ENCODE results near the gene GALNT11. TPM values are rescaled to one million over a fixed set of nuclear protein-coding genes. Genes with fewer than 3 reads are reported as not detected.

GALNT11 gene
- polyA plus RNA-seq, 1 donor = 39.0 TPM

- peaks cover 17% of the 10 kb centered on the region for H3K9me3 ChIP-seq (ENCODE audit: control insufficient read depth, low read depth, low read length)
- WGBS (ENCODE audit: insufficient coverage, low lambda C conversion rate) = no CpG with 5 or more reads among the region's 20 CpGs
- H3K4me1 ChIP-seq (ENCODE audit: control insufficient read depth, insufficient read depth, low read length) = no peaks in the 10 kb centered on the region
- peaks cover 79% of the 10 kb centered on the region for H3K36me3 ChIP-seq (ENCODE audit: control insufficient read depth, insufficient read depth, low read length)
- no peak for DNase-seq
- H3K27ac ChIP-seq (ENCODE audit: low read length) = no peak overlapping the region
- H3K27me3 ChIP-seq (ENCODE audit: control insufficient read depth, insufficient read depth, low read length) = no peaks in the 10 kb centered on the region
- no peak overlapping the region for H3K4me3 ChIP-seq (ENCODE audit: low read length)
Measured at GRCh38 chr7:152128252-152128651, 102.8 kb downstream of the GALNT11 start.

- Histone ChIP-seq H3K36me3 (ENCODE audit: control insufficient read depth, insufficient read depth, low read length) (peaks cover 80% of the 10 kb centered on the region), H3K27ac (ENCODE audit: low read length) (no peak overlapping the region), H3K4me3 (ENCODE audit: low read length) (no peak overlapping the region), H3K4me1 (ENCODE audit: control insufficient read depth, insufficient read depth, low read length) (no peaks in the 10 kb centered on the region), H3K9me3 (ENCODE audit: control insufficient read depth, low read depth, low read length) (peaks cover 17% of the 10 kb centered on the region), H3K27me3 (ENCODE audit: control insufficient read depth, insufficient read depth, low read length) (no peaks in the 10 kb centered on the region)
- WGBS (ENCODE audit: insufficient coverage, low lambda C conversion rate) = no CpG with 5 or more reads among the region's 60 CpGs
- DNase-seq = no peak
Measured at GRCh38 chr7:152128741-152129461, 103.4 kb downstream of the GALNT11 start.

GRCh38 chr7:152129682-152130081, 104.2 kb downstream of the GALNT11 start:
- H3K9me3 ChIP-seq (ENCODE audit: control insufficient read depth, low read depth, low read length) = peaks cover 17% of the 10 kb centered on the region
- no peaks in the 10 kb centered on the region for H3K4me1 ChIP-seq (ENCODE audit: control insufficient read depth, insufficient read depth, low read length)
- WGBS (ENCODE audit: insufficient coverage, low lambda C conversion rate) = 96% methylated on average over 6 of the region's 7 CpGs
- H3K27ac ChIP-seq (ENCODE audit: low read length) = no peak overlapping the region
- H3K4me3 ChIP-seq (ENCODE audit: low read length) = no peak overlapping the region
- peaks cover 76% of the 10 kb centered on the region for H3K36me3 ChIP-seq (ENCODE audit: control insufficient read depth, insufficient read depth, low read length)
- no peaks in the 10 kb centered on the region for H3K27me3 ChIP-seq (ENCODE audit: control insufficient read depth, insufficient read depth, low read length)
- DNase-seq = no peak

- Histone ChIP-seq H3K9me3 (ENCODE audit: control insufficient read depth, low read depth, low read length) (peaks cover 17% of the 10 kb centered on the region), H3K27ac (ENCODE audit: low read length) (no peak overlapping the region), H3K27me3 (ENCODE audit: control insufficient read depth, insufficient read depth, low read length) (no peaks in the 10 kb centered on the region), H3K4me3 (ENCODE audit: low read length) (no peak overlapping the region), H3K4me1 (ENCODE audit: control insufficient read depth, insufficient read depth, low read length) (no peaks in the 10 kb centered on the region), H3K36me3 (ENCODE audit: control insufficient read depth, insufficient read depth, low read length) (peaks cover 69% of the 10 kb centered on the region)
- WGBS (ENCODE audit: insufficient coverage, low lambda C conversion rate) = 100% methylated on average over 2 of the region's 37 CpGs
- no peak for DNase-seq
Measured at GRCh38 chr7:152130658-152131590, 105.5 kb downstream of the GALNT11 start.

GRCh38 chr7:152131981-152132494, 106.6 kb downstream of the GALNT11 start:
- Histone ChIP-seq H3K9me3 (ENCODE audit: control insufficient read depth, low read depth, low read length) (peaks cover 17% of the 10 kb centered on the region), H3K27me3 (ENCODE audit: control insufficient read depth, insufficient read depth, low read length) (no peaks in the 10 kb centered on the region), H3K36me3 (ENCODE audit: control insufficient read depth, insufficient read depth, low read length) (peaks cover 70% of the 10 kb centered on the region), H3K4me3 (ENCODE audit: low read length) (no peak overlapping the region), H3K4me1 (ENCODE audit: control insufficient read depth, insufficient read depth, low read length) (no peaks in the 10 kb centered on the region), H3K27ac (ENCODE audit: low read length) (no peak overlapping the region)
- WGBS (ENCODE audit: insufficient coverage, low lambda C conversion rate) = no CpG with 5 or more reads among the region's 12 CpGs
- no peak for DNase-seq

GRCh38 chr7:152132812-152133211, 107.3 kb downstream of the GALNT11 start:
- Histone ChIP-seq H3K9me3 (ENCODE audit: control insufficient read depth, low read depth, low read length) (peaks cover 14% of the 10 kb centered on the region), H3K4me1 (ENCODE audit: control insufficient read depth, insufficient read depth, low read length) (no peaks in the 10 kb centered on the region), H3K36me3 (ENCODE audit: control insufficient read depth, insufficient read depth, low read length) (peaks cover 70% of the 10 kb centered on the region), H3K4me3 (ENCODE audit: low read length) (no peak overlapping the region), H3K27ac (ENCODE audit: low read length) (no peak overlapping the region), H3K27me3 (ENCODE audit: control insufficient read depth, insufficient read depth, low read length) (no peaks in the 10 kb centered on the region)
- no peak for DNase-seq
- WGBS (ENCODE audit: insufficient coverage, low lambda C conversion rate) = 100% methylated on average over 2 of the region's 5 CpGs

GRCh38 chr7:152133804-152134203, 108.3 kb downstream of the GALNT11 start:
- WGBS (ENCODE audit: insufficient coverage, low lambda C conversion rate) = 100% methylated on average over 5 of the region's 13 CpGs
- H3K36me3 ChIP-seq (ENCODE audit: control insufficient read depth, insufficient read depth, low read length) = peaks cover 70% of the 10 kb centered on the region
- peaks cover 7% of the 10 kb centered on the region for H3K9me3 ChIP-seq (ENCODE audit: control insufficient read depth, low read depth, low read length)

GRCh38 chr7:152136686-152137085, 111.2 kb downstream of the GALNT11 start:
- peaks cover 78% of the 10 kb centered on the region for H3K36me3 ChIP-seq (ENCODE audit: control insufficient read depth, insufficient read depth, low read length)

More at GRCh38 chr7:152133804-152134203, 108.3 kb downstream of the GALNT11 start:
- Histone ChIP-seq H3K27ac (ENCODE audit: low read length) (no peak overlapping the region), H3K27me3 (ENCODE audit: control insufficient read depth, insufficient read depth, low read length) (no peaks in the 10 kb centered on the region), H3K4me1 (ENCODE audit: control insufficient read depth, insufficient read depth, low read length) (no peaks in the 10 kb centered on the region), H3K4me3 (ENCODE audit: low read length) (no peak overlapping the region)
- DNase-seq = no peak

GRCh38 chr7:152137476-152138025, 112.1 kb downstream of the GALNT11 start:
- WGBS (ENCODE audit: insufficient coverage, low lambda C conversion rate) = no CpG with 5 or more reads among the region's 7 CpGs
- Histone ChIP-seq H3K9me3 (ENCODE audit: control insufficient read depth, low read depth, low read length) (no peaks in the 10 kb centered on the region), H3K4me1 (ENCODE audit: control insufficient read depth, insufficient read depth, low read length) (no peaks in the 10 kb centered on the region), H3K27ac (ENCODE audit: low read length) (no peak overlapping the region), H3K4me3 (ENCODE audit: low read length) (no peak overlapping the region), H3K36me3 (ENCODE audit: control insufficient read depth, insufficient read depth, low read length) (peaks cover 76% of the 10 kb centered on the region), H3K27me3 (ENCODE audit: control insufficient read depth, insufficient read depth, low read length) (no peaks in the 10 kb centered on the region)
- no peak for DNase-seq

More at GRCh38 chr7:152136686-152137085, 111.2 kb downstream of the GALNT11 start:
- Histone ChIP-seq H3K9me3 (ENCODE audit: control insufficient read depth, low read depth, low read length) (no peaks in the 10 kb centered on the region), H3K27me3 (ENCODE audit: control insufficient read depth, insufficient read depth, low read length) (no peaks in the 10 kb centered on the region), H3K27ac (ENCODE audit: low read length) (no peak overlapping the region), H3K4me3 (ENCODE audit: low read length) (no peak overlapping the region), H3K4me1 (ENCODE audit: control insufficient read depth, insufficient read depth, low read length) (no peaks in the 10 kb centered on the region)
- DNase-seq = no peak
- 100% methylated on average over 1 of the region's 9 CpGs for WGBS (ENCODE audit: insufficient coverage, low lambda C conversion rate)

GRCh38 chr7:152140067-152140466, 114.6 kb downstream of the GALNT11 start:
- no peak overlapping the region for H3K4me3 ChIP-seq (ENCODE audit: low read length)
- H3K36me3 ChIP-seq (ENCODE audit: control insufficient read depth, insufficient read depth, low read length) = peaks cover 81% of the 10 kb centered on the region
- H3K27ac ChIP-seq (ENCODE audit: low read length) = no peak overlapping the region
- no peak for DNase-seq
- H3K27me3 ChIP-seq (ENCODE audit: control insufficient read depth, insufficient read depth, low read length) = no peaks in the 10 kb centered on the region
- no peaks in the 10 kb centered on the region for H3K9me3 ChIP-seq (ENCODE audit: control insufficient read depth, low read depth, low read length)
- WGBS (ENCODE audit: insufficient coverage, low lambda C conversion rate) = 60% methylated on average over 1 of the region's 4 CpGs
- no peaks in the 10 kb centered on the region for H3K4me1 ChIP-seq (ENCODE audit: control insufficient read depth, insufficient read depth, low read length)

All from large intestine (tissue), 3 donors.